ENCODE results near the gene UNC13A.

The UNC13A gene

DNA sequence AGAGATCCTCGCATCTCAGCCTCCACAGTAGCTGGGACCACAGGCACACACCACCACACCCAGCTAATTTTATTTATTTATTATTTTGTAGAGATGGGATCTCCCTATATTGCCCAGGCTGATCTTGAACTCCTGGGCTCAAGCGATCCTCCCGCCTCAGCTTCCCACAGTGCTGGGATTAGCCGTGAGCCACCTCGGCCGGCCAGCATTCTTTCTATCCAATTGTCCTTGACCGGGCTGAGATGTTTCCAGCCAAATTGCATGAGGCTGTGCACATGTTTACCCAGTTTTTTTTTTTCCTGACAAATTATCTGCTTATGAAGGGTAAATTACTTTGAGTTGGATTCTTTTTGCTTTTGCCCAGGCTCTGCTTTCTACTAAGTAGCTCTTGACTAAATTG, 28.2 kb downstream of the UNC13A start:
- DNase-seq, result no peak

GRCh38 chr19:17658666-17659065, 29.5 kb downstream of the UNC13A start:
- DNase-seq, result no peak

DNA sequence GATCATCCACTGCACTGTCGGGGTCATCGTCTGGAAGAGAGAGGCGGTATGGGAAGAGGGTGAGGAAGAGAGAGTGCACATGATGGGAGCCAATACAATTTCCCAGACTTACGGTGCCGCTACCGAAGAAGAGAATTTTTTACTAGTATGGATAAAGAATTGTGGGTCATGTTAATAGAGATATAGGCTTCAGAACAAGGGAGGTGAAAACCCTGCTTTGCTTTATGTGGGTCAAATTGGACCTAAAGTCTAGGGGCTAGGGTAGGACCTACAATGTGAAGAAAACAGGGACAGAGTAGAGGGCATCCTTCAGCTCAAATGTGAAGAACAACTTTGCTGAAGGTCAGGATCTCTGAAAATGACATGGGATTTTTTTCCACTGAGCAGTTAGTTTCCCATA, 29.9 kb downstream of the UNC13A start:
- no peak for DNase-seq

DNA sequence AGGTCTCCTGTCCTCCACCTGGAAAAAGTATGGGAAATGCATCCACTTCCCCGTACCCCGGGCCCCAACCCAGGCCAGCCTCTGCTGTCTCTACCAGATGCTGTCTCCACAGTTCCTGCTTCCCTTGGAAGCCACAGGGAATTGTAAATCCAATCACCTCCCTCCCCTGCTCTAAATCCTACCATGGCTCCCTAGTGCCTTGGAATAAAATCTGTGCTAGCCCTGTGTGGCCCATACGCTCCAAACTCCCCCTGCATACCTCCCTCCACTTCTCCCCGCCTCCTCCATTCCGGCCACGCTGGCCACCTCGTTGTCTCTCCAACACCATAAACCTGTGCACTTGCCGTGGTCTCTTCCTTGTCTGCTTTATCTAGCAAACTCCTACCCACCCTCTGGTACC, 31.2 kb downstream of the UNC13A start:
- DNase-seq, result no peak

- no peak for DNase-seq
Observed at GRCh38 chr19:17655751-17656472, 32.2 kb downstream of the UNC13A start.

DNA sequence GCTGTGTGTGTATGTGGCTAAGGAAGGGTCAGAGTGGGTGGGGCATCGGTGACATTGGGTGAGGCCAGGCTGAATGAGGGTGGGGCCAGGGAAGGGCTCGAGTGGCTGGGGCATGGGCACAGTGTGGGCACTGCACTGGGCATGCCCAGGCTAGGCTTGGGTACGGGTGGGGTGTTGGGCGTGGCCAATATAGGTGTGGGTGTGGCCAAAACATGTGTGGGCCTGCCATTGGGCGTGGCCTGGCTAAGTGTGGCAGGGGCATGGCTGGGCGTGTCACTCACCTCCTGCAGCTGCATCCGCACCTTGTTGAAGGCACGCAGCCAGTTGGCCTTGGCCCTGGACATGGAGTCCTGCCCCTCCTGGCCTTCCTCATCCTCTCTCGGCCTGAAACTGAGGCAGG, 33.2 kb downstream of the UNC13A start:
- DNase-seq, result no peak

DNA sequence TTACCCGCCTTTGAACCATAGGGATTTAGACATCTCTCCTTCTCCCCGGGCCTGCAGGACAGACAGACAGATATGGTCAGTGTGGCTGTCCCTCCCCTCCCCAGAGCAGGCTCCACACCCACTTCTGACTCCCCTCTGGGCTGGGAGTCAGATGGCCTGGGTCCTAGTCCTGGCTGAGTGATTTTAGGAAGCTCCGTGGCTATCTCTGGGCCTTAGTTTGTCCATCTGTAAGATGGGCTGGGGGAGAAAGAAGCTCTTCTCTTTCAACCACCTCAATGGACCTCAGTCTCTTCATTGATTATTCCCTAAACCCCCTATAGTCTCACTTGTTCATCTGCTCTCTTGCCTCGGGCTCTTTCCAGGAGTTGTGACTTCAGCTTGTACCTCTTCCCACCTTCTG, 35.5 kb downstream of the UNC13A start:
- DNase-seq, result no peak

- no peak for DNase-seq
Observed at GRCh38 chr19:17648786-17649185, 39.4 kb downstream of the UNC13A start.

DNA sequence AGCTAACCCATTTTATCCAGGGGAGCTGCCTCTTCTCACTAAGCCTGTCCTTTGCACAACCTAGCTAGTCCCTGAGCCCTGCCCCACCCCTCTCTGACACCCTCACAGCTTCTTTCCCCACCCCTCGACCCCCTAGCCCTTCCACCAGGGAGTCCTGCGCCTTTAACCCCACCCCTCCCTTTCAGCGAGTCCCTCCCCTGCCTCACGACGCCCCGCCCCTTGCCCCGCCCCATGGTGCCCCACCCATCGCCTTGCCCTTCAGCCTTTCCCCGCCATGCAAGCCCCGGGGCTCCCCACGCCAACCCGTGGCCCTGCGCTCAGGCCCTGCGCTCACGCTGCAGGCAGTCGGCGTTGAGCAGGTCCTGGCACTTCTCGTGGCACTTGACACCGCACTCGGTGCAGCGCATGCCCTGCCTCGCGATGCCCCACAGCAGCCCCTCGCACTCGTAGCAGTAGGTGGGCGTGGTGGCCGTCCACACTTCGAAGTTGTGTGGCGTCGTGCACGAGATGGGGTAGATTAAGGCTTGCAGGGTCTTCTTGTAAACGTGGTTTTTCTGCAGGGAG, 40.0 kb downstream of the UNC13A start:
- DNase-seq, result no peak

DNA sequence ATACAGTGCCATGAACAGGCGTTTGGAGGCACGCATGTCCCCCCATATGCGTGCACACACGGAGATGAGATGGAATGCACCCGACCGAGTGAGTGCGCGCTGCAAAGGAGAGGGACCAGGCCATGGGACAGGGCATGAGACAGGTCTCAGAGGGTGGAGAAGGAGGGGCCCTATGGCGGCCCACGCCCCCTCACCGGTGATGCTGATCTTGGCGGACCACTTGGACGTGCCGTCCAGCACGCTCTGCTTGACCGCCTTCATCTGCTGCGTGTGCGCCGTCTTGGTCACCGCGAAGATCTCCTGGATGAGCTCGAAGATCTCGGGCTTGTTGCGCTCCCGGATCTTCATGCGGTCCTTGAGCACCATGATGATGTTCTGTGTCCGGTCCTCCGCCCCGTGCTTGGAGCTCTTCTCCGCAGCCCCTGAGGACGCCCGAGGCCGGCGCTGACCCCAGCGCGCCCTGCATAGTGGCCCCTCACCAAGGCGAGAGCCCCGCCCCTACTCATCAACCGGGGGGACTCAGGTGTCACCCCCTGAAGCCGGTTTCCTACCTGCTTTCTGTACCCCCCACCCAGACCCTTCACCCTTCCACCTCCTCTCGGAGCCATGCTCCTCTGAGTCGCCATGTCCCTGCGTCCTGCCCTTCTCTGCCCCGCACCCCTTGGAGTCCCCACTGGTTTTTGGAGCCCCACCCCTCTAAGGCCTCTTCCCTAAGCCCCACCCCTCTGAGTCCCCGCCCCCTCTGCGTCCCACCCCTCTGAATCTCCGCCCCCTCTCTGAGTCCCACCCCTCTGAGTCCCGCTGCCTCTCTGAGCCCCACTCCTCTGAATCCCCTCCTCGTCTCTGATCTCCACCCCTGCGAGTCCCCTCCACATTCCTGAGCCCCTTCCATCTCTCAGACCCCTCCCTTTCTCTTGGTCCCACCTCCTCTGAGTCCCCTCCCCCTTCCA, 40.8 kb downstream of the UNC13A start:
- no peak for DNase-seq

GRCh38 chr19:17646441-17646840, 41.7 kb downstream of the UNC13A start:
- no peak for DNase-seq

DNA sequence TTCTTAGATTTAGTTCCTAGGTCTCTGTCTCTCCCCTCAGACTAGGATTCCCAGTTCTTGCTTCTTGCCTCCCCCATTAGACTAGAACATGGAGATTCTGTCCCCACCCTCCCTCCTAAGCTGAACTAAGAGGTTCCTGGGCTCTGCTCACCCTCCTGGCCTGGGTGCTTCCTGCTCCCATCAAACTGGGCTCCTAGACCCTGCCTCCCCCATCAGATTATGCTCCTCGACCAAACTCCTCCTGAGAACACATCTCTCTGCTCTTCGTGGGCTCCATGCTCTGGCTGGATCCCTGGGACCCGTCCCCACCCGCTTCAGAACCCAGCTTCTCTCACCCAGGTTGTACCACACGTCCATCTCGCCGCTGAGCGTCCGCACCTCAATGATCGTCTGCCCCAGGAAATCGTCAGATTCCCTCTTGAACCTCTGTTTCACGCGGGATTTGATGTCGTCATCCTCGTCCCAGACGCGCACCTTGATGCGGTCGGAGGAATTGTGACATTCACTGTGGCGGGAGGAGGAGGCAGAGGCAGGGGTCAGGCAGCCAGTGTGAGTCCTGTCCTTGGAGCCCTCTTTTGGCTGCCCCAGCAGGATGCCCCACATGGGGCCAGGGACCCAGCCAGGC, 42.7 kb downstream of the UNC13A start:
- DNase-seq, result no peak

DNA sequence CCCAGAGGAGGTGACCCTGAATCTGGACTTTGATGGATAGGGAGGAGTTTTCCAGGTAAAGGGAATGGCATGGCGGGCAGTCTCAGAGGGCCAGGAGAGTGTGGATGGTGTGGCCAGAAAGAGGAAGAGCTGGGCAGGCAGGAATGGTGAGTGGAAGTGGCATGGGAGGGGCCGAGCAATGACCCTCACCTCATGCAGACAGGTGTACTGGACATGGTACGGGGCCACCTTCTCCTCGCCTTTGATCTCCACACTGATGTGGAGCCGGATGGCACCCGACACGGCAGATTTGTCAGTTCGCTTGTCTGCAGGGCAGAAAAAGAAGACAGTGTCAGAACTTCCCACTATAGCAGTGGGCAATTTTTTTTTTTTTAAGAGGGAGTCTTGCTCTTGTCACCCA, 45.5 kb downstream of the UNC13A start:
- DNase-seq, result no peak

DNA sequence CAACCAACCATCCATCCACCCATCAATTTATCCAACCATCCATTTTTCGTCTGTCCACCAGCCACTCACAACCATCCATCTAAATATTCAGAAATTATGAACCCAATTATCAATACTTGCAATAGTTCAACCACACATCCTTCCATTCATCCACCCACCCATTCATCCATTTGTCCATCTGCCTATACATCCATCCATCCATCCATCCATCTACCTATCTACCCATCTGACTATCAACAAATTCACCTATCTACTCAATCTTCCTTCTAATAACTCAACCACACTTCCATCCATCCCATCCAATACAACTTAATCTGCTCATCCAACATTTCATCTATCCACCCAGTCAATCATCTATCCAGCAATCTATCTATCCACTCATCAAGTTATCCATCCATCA, 46.3 kb downstream of the UNC13A start:
- DNase-seq, result no peak

GRCh38 chr19:17641181-17641580, 47.0 kb downstream of the UNC13A start:
- no peak for DNase-seq

DNA sequence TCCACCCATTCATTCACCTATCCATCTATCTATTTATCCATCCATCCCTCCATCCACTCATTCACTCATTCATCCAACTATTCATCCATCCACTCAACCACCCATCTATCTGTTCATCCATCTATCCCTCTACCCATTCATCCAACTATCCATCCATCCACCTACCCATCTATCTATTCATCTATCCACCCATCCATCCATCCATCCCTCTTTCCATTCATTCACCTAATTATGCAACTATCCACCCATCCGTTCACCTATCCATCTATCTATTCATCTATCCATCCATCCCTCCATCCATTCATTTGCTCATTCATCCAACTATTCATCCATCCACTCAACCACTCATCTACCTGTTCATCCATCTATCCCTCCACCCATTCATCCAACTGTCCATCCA, 54.5 kb downstream of the UNC13A start:
- no peak for DNase-seq

DNA sequence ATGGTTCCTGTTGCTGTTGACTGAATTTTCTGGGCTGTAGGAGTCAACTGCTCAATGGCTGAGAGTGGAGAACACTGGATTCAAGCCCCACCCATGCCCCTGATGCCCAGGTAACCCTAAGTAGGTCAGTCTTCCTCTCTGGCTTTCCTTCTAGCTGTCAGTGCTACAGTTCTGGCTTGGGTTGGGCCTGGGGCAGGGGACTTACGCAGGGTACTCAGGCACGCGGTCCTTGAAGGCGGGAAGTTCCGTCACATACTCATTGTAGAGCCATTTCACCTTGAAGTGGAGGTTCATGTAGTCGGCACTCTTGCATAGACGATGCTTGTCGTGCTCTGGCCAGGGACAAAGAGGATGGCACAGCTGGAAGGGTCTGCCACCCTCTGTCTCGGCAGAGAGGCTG, 55.6 kb downstream of the UNC13A start:
- DNase-seq, result no peak

DNA sequence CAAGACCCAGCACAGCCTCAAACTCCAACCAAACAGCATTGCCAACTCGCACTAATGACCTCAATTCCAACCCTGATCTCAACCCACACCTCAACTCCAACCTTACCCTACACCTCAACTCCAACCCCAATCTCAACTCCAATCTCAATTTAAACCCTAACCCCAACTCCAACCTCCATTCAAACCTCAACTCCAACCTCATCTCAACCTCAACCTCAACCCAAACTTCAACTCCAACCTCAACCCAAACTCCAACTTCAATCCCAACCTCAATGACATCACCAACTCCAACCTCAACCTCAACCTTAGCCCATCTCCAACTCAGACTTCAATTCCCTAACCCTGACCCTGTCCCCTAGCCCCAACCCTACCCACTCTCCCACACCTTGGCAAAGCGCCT, 58.4 kb downstream of the UNC13A start:
- DNase-seq, result no peak

DNA sequence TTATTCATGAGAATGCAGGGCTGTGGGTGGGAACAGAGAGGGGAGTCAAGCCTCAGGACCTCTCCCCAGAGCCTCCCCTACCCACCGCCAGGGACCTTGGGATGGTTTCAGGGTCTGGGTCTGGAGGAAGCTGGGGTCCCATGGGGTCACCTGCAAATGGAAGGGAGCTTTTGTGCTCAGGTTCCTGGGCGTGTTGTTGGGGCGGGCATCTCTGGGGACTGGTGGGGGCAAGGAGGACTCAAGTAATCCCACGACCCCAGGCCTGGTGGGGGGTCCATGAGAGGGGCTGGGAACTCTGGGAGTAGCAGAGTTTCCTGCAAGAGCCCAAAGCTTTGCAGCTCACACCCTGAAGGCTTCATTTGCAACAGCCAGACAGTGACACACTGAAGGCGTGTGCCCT, 60.2 kb downstream of the UNC13A start:
- DNase-seq, result no peak

DNA sequence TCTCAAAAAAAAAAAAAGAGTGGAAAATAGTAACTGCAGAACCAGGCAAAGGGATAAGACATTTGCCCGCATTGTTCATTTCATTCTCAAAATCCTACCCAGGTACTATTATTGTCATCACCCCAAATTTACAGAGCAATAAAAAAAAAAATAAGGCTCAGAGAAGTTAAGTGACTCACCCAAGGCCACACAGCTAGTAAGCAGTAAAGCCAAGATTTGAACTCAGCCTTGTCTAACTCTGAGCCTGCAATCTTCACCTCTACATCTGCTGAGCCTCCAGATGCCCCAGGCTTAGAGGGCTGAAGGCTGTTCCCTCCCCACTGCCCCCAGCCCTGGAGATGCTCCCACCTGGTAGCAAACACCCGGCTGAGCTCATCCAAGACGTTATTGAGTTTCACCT, 61.0 kb downstream of the UNC13A start:
- no peak for DNase-seq

DNA sequence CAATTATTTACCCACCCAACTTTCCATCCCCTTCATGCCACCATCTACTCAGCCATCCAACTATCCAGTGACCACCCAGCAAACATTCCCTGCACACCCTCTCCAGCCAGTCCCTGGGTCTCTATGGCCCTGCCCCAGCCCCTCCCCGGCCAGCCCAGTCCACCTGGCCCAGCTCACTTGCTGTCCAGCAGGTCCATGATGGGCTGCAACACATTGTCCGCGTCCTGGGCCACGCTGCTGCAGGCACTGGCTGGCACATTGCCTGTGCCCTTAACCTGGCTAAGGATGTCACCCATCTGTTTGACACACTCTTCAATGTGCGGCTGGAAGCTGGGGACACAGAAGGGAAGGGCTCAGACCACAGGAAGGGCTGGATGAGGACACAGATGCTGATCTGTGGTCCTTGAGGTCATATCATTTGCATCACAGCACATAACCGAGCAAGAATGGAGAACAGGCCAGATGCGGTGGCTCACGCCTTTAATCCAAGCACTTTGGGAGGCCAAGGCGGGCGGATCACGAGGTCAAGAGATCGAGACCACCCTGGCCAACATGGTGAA, 61.6 kb downstream of the UNC13A start:
- DNase-seq, result no peak

- DNase-seq, result no peak
Observed at GRCh38 chr19:17625980-17626379, 62.2 kb downstream of the UNC13A start.

- no peak for DNase-seq
Observed at GRCh38 chr19:17625043-17625442, 63.1 kb downstream of the UNC13A start.

Measured in T-helper 2 cell (primary cell).